Kidney (tissue), 14 donors: ENCODE results near the gene STIM2. TPM values are rescaled to one million over a fixed set of nuclear protein-coding genes. Genes with fewer than 3 reads are reported as not detected.

Source experiments
- DNase-seq, 5 donors: peaks; one replicate each; pipeline ENCODE4 v3.0.0-alpha.2; 2013 to 2020
- FAIRE-seq: peaks from 2 replicates; lab custom pipeline; 2012; peaks lifted over from hg19 to GRCh38; lab: Jason Lieb, UNC
- H3K27ac ChIP-seq, 2 donors: one replicate each; pipeline ENCODE4 v1.7.0; 2013; ENCODE audit warnings: low read depth in 2 of 2, low read length in 2 of 2, inconsistent platforms in 1 of 2
- H3K27me3 ChIP-seq: one replicate; pipeline ENCODE4 v1.7.1; 2013; ENCODE audit warnings: low read length, inconsistent platforms; ENCODE audit not compliant: control insufficient read depth, insufficient read depth
- H3K36me3 ChIP-seq, 3 donors: one replicate each; pipeline versions ENCODE4 v1.7.0 to v1.7.1; 2013; ENCODE audit warnings: low read length in 3 of 3, control low read depth in 1 of 3, inconsistent platforms in 1 of 3; ENCODE audit not compliant: insufficient read depth in 3 of 3, control insufficient read depth in 2 of 3
- H3K4me1 ChIP-seq, 3 donors: one replicate each; pipeline versions ENCODE4 v1.7.0 to v1.7.1; 2013; ENCODE audit warnings: low read length in 3 of 3, inconsistent platforms in 1 of 3, low read depth in 1 of 3; ENCODE audit not compliant: control insufficient read depth in 2 of 3, insufficient read depth in 2 of 3
- H3K4me3 ChIP-seq, 3 donors: one replicate each; pipeline versions ENCODE4 v1.7.0 to v1.8.1; 2013; ENCODE audit warnings: low read length in 3 of 3, control low read depth in 1 of 3, inconsistent platforms in 1 of 3
- H3K9ac ChIP-seq, 3 donors: one replicate each; pipeline versions ENCODE4 v1.7.0 to v1.7.1; 2013; ENCODE audit warnings: low read length in 3 of 3, control low read depth in 1 of 3, inconsistent platforms in 1 of 3
- H3K9me3 ChIP-seq, 3 donors: one replicate each; pipeline versions ENCODE4 v1.7.0 to v1.7.1; 2013; ENCODE audit warnings: low read length in 3 of 3, control low read depth in 1 of 3, inconsistent platforms in 1 of 3; ENCODE audit not compliant: control insufficient read depth in 2 of 3, insufficient read depth in 1 of 3
- CTCF ChIP-seq: IDR thresholded peaks from 3 replicates; pipeline ENCODE4 v1.5.1; 2012; ENCODE audit warnings: mild to moderate bottlenecking, moderate library complexity, borderline replicate concordance; ENCODE audit not compliant: insufficient read depth; ENCODE audit errors: extremely low read depth
- intact Hi-C: fragments of 100-400 bp; cut with DNase I; formaldehyde crosslinking; loops from one replicate; pipeline ENCODE4 v1.11.1; 2022
- polyA plus RNA-seq: library from polyadenylated mRNA; stranded (reverse); fragments of 350-450 nt; fragmentation: Illumina TruSeq; extraction: RNeasy Lipid Tissue Mini Kit (QIAGEN cat#74804); gene quantifications from one replicate; pipeline ENCODE4 v1.2.3, GENCODE V29; 2014; ENCODE audit warnings: low read depth, low replicate concordance; ENCODE audit not compliant: insufficient read depth
- total RNA-seq: library from RNA; stranded (reverse); fragmentation: NEBNext Ultra II Directional; extraction: Animal tissue kit (Norgen Biotek cat#: 25700); gene quantifications from one replicate; pipeline ENCODE4 v1.2.1, GENCODE V29; 2021
- donor health status: control.
- donor health status: control.
- donor health status: control.
- donor health status: control.
- donor health status: control.
- donor health status: DM: yes; HTN: yes; CAD: no.
- donor health status: Normal renal cell carcinoma (clear cell type).

STIM2 gene
- total and polyA plus RNA-seq, 2 donors from 2014 or later = 27.8 to 38.9 TPM

GRCh38 chr4:26877406-26877805 lies 16.8 kb downstream of the STIM2 start:
- Histone ChIP-seq H3K36me3 (no peaks in the 10 kb centered on the region), H3K4me1 (no peaks in the 10 kb centered on the region), H3K9ac (no peak overlapping the region), H3K9me3 (no peaks in the 10 kb centered on the region), H3K27ac (no peak overlapping the region), H3K27me3 (no peaks in the 10 kb centered on the region), H3K4me3 (no peak overlapping the region)
- intact Hi-C loops = no loop called here
- DNase-seq = no peak
- no peak for FAIRE-seq
- TF ChIP-seq CTCF = no peak

- Histone ChIP-seq H3K36me3 (no peaks in the 10 kb centered on the region), H3K27ac (no peak overlapping the region), H3K4me1 (no peaks in the 10 kb centered on the region), H3K9me3 (no peaks in the 10 kb centered on the region), H3K9ac (no peak overlapping the region), H3K4me3 (no peak overlapping the region), H3K27me3 (no peaks in the 10 kb centered on the region)
- intact Hi-C loops = no loop called here
- FAIRE-seq (no peak), DNase-seq (no peak)
- TF ChIP-seq CTCF = no peak
These were observed 17.3 kb downstream of the STIM2 start for GRCh38 chr4:26877961-26878360.

- Histone ChIP-seq H3K9me3 (no peaks in the 10 kb centered on the region), H3K27ac (no peak overlapping the region), H3K4me1 (no peaks in the 10 kb centered on the region), H3K27me3 (no peaks in the 10 kb centered on the region), H3K36me3 (no peaks in the 10 kb centered on the region), H3K4me3 (no peak overlapping the region), H3K9ac (no peak overlapping the region)
- TF ChIP-seq CTCF = no peak
- FAIRE-seq (no peak), DNase-seq (no peak)
- intact Hi-C loops = no loop called here
These were observed 18.3 kb downstream of the STIM2 start for GRCh38 chr4:26878794-26879391.

GRCh38 chr4:26879805-26880204 lies 19.2 kb downstream of the STIM2 start:
- Histone ChIP-seq H3K4me3 (no peak overlapping the region), H3K9ac (no peak overlapping the region), H3K9me3 (no peaks in the 10 kb centered on the region), H3K4me1 (no peaks in the 10 kb centered on the region), H3K36me3 (no peaks in the 10 kb centered on the region), H3K27me3 (no peaks in the 10 kb centered on the region), H3K27ac (no peak overlapping the region)
- intact Hi-C loops = no loop called here
- FAIRE-seq (no peak), DNase-seq (no peak)
- no peak for TF ChIP-seq CTCF
